ENCODE measurements around the gene RPUSD1.
"Not testable (repeated sequence)": the region's sequence is repeated elsewhere in the genome, so short reads cannot be mapped to it uniquely, and the experiment has no call there.

RPUSD1 gene

GRCh38 chr16:787978-788398, at the start of gene RPUSD1:
Gene RPUSD1 (minus strand): TSS chr16:788381. CDS start chr16:787737, 644 bp downstream.
- DNase-seq = no peak

DNA sequence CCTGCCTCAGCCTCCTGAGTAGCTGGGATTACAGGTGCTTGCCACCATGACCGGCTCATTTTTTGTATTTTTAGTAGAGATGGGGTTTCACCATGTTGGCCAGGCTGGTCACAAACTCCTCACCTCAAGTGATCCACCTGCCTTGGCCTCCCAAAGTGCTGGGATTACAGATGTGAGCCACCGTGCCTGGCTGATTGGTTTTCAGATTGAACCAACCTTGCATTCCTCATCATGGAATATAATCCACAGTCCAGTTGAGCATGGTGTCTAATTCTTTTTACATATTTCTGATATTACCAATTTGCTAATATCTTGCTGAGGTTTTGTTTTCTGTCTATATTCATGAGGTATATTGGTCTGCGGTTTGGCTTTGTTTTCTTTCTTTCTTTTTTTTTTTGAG, 48.6 kb upstream of the RPUSD1 start:
- not testable (repeated sequence) for DNase-seq

DNA sequence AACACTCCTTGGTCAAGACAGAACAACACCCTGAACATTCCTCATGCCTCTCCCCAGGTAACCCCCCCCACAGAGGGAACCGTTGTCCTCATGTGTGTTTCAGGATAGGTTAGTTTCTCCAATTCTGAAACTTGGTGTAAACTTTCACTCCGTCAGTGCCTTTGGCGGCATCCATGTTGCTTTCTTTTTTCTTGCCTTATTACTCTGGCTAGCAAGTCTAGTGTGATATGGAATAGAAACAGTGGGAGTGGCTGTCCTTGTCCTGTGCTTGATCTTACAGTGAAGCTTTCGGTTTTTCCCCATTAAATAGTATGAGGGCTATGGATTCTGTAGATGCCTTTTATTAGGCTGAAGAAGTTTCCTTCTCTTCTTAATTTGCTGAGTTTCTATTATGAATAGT, 48.0 kb upstream of the RPUSD1 start:
- DNase-seq = no peak

GRCh38 chr16:835373-835772, 47.2 kb upstream of the RPUSD1 start:
- DNase-seq = no peak

- DNase-seq = no peak
These were observed 45.2 kb upstream of the RPUSD1 start for GRCh38 chr16:833411-833810.

DNA sequence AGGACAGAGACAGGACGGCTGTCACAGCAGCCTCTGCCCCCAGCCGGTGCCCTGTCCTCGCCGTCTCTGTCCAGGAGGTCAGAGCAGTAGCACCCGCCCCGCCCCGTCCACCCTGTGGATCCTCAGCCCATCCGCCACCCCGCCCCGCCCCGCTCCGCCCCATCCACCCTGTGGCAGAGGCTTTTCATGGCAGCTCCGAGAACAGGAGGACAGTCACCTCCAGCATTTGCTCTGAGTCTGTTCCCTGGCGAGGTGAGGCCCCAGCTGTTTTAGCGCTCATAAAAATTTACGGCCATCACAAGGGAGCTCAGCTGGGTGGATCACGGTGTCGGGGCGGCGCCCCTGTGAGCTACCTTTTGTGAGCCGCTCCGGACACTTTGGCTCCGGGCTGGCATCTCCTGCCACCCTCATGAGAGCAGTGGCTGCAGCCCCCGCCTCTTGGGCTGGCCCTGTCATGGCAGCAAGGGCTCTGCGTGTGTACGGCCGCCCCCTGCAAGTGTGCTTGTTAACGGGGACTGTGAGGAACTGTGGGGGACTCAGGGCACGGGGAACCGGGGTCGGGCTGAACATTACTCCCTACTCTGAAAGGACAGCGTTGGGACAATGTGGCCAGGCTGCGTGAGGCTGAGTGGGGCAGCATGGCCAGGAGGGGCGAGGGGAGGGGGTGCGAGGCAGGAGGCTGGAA, 44.6 kb upstream of the RPUSD1 start:
- DNase-seq = no peak

- DNase-seq = no peak
These were observed 43.6 kb upstream of the RPUSD1 start for GRCh38 chr16:831571-832413.

- no peak for DNase-seq
These were observed 42.8 kb upstream of the RPUSD1 start for GRCh38 chr16:830871-831570.

DNA sequence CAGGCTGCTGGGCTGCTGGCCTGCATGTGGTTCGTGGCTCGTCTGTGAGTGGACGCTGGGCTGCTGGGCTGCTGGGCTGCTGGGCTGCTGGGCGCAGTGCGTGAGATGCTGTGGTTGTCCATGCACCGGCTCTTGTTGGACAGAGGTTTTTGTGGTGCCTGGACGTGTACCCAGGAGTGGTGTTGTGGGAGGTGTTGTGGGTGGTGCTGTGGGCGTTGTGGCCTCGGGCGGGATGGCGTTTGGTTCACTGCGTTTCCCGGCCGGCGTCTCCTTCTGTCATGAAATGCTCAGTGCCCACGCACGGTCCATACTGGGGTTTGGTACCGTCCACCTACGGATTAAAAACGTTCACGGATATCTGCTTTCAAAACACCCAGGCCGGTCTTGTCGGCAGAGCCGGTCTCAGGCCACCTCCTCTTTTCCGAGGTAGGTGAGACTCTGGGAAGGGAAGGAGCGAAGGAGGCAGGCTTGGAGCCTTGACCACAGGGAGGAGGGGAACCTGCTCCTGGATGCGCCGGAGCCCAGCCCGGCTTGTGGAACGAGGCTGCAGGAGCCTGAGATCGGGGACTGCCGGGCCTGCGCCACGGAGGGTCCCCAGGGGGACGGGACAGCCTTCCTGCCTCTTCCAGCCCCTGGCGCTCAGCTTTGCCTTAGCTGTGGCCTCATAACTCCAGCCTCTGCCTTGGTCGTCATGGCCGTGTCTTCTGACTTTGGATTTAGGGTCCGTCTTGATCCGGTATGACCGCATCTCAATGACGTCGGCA, 42.1 kb upstream of the RPUSD1 start:
- no peak for DNase-seq

GRCh38 chr16:828891-829290, 40.7 kb upstream of the RPUSD1 start:
- DNase-seq = no peak

DNA sequence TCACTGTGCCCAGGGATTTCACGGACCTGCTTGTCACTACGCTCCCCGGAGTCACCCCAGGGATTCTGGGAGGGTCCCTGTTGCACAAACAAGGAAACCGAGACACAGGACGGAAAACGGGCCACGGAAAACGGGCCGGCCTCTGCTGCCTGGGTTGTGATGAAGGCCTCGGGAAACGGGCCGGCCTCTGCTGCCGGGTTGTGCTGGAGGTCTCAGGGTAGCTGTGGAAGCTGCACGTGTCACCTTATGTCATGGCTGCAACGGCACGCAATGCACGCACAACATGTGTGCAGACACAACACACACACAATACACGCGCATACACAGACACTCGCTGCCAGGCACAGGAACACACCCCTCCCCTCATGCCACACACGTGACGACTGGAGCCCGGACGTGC, 39.3 kb upstream of the RPUSD1 start:
- no peak for DNase-seq

GRCh38 chr16:825341-826061, 37.3 kb upstream of the RPUSD1 start:
- DNase-seq = no peak

DNA sequence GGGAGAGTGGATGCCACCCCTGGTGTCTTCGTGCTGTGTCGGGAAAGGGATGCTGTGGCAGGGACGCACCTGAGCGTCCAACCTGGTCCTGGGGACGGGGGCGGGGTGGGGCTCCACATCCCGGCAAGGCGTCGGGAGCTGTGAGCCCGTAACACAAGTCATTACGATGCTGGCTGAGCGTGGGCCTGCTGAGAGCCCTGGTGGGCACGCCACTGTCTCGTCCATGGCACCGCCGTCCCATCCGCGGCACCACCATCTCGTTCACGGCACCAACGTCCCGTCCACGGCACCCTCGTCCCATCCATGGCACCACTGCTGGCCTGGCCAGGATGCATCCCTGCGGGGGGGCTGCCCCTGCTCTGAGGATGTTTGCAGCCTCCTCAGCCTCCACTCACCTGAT, 36.4 kb upstream of the RPUSD1 start:
- no peak for DNase-seq

DNA sequence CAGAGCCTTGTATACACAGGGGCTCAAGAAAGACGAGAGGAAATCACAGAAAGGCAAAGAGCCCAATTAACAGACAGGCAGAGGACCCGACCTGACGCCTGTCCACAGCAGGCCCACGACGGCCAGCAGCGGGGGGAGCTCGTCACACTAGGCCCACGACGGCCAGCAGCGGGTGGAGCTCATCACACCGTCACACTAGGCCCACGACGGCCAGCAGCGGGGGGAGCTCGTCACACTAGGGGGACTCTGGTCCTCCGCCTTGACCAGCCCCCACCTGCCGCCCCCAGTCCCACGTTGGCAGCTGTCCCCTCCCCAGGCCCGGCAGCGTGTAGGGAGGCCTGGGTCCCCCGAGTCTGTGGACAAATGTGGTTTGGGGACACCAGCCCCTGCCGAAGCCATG, 36.0 kb upstream of the RPUSD1 start:
- no peak for DNase-seq

- no peak for DNase-seq
These were observed 34.7 kb upstream of the RPUSD1 start for GRCh38 chr16:822909-823297.

DNA sequence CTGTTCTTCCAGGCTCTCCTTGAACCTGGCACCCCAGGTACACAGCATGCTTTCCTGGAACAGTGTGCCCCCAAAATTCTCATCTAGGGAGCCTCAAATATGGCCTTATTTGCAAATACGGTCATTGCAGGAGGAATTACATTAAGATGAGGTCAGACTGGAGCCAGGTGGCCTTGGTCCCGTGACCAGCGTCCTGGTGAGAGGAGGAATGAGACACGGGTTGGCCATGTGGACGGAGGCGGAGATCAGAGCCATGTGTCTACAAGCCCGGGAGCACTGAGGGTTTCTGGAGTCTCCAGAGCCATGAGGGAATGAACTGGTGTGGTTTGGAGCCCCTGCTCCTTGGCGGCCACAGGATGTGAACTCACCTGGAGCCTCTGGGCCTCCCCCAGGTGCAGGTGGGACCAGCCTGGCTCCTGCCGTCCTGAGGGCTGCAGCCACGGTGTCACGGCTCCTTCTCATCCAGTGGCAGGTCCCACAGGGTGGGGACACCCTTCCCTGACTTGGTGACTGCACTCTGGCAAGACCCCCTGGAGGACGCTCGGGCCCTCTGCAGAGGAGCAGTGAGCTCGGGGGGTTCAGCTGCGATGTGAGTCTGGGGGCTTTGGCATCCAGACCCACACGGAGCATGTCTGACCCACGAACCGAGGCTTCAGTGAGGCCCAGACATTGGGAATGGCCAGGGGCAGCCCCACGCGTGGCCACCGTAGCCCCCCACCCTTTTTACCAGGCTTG, 34.2 kb upstream of the RPUSD1 start:
- no peak for DNase-seq

- no peak for DNase-seq
These were observed 33.6 kb upstream of the RPUSD1 start for GRCh38 chr16:821751-822150.

- DNase-seq = no peak
These were observed 32.6 kb upstream of the RPUSD1 start for GRCh38 chr16:820748-821147.

DNA sequence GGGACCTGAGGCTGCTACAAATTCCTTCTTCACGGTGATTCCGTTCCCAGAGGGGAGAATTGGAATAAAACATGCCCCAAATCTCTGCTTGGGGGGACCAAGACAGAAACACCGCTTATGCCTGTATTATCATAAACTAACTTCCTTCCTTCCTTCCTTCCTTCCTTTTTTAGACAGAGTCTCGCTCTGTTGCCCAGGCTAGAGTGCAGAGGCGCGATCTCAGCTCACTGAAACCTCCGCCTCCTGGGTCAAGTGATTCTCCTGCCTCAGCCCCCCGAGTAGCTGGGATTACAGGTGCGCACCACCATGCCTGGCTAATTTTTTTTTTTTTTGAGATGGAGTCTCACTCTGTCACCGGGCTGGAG, 31.8 kb upstream of the RPUSD1 start:
- DNase-seq = not testable (repeated sequence)

GRCh38 chr16:819336-820043, 31.3 kb upstream of the RPUSD1 start:
- DNase-seq = no peak

DNA sequence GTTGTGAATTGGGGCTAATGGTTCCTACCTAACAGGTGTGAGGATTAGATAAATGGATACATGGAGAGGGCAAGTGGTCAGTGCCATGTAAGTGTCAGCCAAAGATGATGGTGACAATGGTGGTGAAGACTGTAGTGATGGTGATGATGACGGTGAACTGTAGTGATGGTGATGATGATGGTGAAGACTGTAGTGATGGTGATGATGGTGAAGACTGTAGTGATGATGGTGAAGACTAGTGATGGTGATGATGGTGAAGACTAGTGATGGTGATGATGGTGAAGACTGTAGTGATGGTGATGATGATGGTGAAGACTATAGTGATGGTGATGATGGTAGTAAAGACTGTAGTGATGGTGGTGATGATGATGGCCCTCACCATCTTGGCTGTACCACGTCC, 30.4 kb upstream of the RPUSD1 start:
- no peak for DNase-seq

All from fibroblast of skin of right biceps (primary cell).